Ishikawa (cell line): ENCODE data around the gene FSTL3.

ENCODE experiments used
- CEBPB ChIP-seq: IDR thresholded peaks from 2 replicates; pipeline ENCODE4 v1.6.1; 2012
- CREB1 ChIP-seq: IDR thresholded peaks from 2 replicates; pipeline ENCODE4 v1.6.1; 2012; ENCODE audit warnings: low read depth
- EGR1 ChIP-seq: IDR thresholded peaks from 2 replicates; pipeline ENCODE4 v1.6.1; 2012
- EP300 ChIP-seq: IDR thresholded peaks from 2 replicates; pipeline ENCODE4 v1.6.1; 2012; ENCODE audit warnings: borderline replicate concordance
- FOXM1 ChIP-seq: IDR thresholded peaks from 2 replicates; pipeline ENCODE4 v1.6.1; 2012; ENCODE audit warnings: low read depth, borderline replicate concordance
- NFIC ChIP-seq: IDR thresholded peaks from 2 replicates; pipeline ENCODE4 v1.6.1; 2012
- RAD21 ChIP-seq: IDR thresholded peaks from 2 replicates; pipeline ENCODE4 v1.6.1; 2012; ENCODE audit warnings: low read depth
- TAF1 ChIP-seq: IDR thresholded peaks from 2 replicates; pipeline ENCODE4 v1.6.1; 2012; ENCODE audit warnings: low read depth, mild to moderate bottlenecking
- TCF12 ChIP-seq: IDR thresholded peaks from 2 replicates; pipeline ENCODE4 v1.6.1; 2012; ENCODE audit warnings: low read depth
- TEAD4 ChIP-seq: IDR thresholded peaks from 2 replicates; pipeline ENCODE4 v1.6.1; 2012
- YY1 ChIP-seq: IDR thresholded peaks from 2 replicates; pipeline ENCODE4 v1.6.1; 2012; ENCODE audit warnings: low read depth
- ZBTB7A ChIP-seq: IDR thresholded peaks from 2 replicates; pipeline ENCODE4 v1.6.1; 2012; ENCODE audit warnings: low read depth
- TF ChIP-seq, protein P1 (sequence below): IDR thresholded peaks from 2 replicates; pipeline ENCODE4 v1.6.1; 2012
- TF ChIP-seq, protein P2 (sequence below): IDR thresholded peaks from 2 replicates; pipeline ENCODE4 v1.6.1; 2012; ENCODE audit warnings: low read depth, mild to moderate bottlenecking
- TF ChIP-seq, protein P3 (sequence below): IDR thresholded peaks from 2 replicates; pipeline ENCODE4 v1.6.1; 2012

Gene FSTL3

DNA sequence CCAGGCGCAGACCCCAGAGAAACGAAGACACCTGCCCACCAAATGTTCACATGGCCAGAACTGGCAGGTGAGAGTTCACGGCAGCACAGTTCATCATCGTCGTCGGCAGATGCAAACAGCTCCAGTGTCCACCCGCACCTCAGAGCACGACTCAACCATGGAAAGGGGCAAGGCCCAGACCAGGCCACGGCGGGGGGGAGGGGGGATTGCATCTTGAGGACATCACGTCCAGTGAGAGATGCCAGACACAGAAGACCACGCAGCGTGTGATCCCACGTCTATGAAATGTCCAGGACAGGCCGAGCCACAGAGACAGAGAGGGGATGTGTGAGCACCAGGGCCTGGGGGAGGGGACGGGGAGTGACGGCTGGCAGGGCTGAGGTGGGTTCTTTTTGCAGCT, 20.5 kb upstream of the FSTL3 start:
- TF ChIP-seq, protein P1, sequence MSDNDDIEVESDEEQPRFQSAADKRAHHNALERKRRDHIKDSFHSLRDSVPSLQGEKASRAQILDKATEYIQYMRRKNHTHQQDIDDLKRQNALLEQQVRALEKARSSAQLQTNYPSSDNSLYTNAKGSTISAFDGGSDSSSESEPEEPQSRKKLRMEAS, result no peak
- TF ChIP-seq YY1, result no peak
- TF ChIP-seq TAF1, result no peak

DNA sequence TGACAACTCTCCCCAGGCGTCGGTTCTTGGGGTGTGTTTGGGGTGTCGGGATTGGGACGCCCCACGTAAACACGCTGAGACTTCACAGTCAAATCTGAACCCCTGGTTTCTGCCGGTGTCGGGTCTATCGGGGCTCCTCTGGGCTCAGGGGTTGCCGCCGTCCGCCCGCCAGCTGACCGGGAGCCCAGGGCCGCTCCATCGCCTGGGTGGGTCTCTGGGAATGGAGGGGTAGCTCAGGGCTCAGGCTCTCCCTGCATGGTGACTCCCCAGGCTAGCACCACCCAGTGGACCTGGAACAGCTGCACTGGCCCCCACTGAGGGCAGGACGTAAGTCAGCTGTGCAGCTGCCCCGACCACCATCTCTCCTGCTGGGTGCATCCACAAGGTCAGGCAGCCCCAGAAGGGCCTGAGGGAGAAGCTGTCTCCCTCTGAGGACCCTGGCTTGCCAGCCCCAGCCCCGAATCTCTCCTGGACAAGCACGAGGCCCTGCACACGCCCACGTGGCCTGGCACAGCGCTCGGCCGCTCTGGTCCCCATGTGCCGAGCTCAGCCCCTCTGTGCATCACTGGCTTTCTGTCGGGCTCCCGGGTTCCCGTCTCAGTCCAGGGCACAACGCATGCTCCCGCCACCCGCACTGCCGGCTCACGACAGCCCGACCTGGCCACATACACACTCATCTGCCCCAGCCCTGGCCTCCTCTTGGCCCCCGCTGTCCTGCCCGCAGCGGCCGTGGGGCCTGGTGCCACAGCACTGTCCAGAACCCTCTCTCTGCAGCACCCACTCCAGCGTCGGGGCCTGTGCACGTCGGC, 19.2 kb upstream of the FSTL3 start:
- TF ChIP-seq ZBTB7A (no peak), TAF1 (no peak), EGR1 (no peak), RAD21 (no peak), TCF12 (no peak), EP300 (no peak), FOXM1 (no peak)

DNA sequence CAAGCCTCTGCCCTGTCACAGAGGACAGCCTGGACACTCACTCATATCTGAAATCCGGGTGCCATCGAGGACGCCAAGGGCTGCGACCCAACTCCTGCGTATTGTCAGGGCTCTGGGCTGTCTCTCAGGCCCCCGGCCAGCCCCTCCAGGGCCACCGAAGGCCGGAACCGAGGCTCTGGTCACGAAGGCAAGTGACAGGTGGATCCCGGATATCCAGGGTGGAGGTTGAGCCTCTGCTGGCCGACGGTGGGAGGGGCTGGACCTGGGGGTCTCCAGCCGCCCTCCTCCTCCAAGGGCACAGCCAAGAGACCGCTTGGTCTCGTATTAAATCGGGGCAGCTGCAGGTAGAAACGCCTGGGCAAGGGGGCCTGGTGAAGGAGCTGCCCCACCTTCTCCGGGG, 18.6 kb upstream of the FSTL3 start:
- TF ChIP-seq EP300 (no peak), CREB1 (no peak), TEAD4 (no peak), TAF1 (no peak), EGR1 (no peak), CEBPB (no peak), ZBTB7A (no peak), FOXM1 (no peak), RAD21 (no peak), YY1 (no peak), TCF12 (no peak)
- TF ChIP-seq, protein P2, sequence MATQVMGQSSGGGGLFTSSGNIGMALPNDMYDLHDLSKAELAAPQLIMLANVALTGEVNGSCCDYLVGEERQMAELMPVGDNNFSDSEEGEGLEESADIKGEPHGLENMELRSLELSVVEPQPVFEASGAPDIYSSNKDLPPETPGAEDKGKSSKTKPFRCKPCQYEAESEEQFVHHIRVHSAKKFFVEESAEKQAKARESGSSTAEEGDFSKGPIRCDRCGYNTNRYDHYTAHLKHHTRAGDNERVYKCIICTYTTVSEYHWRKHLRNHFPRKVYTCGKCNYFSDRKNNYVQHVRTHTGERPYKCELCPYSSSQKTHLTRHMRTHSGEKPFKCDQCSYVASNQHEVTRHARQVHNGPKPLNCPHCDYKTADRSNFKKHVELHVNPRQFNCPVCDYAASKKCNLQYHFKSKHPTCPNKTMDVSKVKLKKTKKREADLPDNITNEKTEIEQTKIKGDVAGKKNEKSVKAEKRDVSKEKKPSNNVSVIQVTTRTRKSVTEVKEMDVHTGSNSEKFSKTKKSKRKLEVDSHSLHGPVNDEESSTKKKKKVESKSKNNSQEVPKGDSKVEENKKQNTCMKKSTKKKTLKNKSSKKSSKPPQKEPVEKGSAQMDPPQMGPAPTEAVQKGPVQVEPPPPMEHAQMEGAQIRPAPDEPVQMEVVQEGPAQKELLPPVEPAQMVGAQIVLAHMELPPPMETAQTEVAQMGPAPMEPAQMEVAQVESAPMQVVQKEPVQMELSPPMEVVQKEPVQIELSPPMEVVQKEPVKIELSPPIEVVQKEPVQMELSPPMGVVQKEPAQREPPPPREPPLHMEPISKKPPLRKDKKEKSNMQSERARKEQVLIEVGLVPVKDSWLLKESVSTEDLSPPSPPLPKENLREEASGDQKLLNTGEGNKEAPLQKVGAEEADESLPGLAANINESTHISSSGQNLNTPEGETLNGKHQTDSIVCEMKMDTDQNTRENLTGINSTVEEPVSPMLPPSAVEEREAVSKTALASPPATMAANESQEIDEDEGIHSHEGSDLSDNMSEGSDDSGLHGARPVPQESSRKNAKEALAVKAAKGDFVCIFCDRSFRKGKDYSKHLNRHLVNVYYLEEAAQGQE, result no peak
- TF ChIP-seq, protein P3, sequence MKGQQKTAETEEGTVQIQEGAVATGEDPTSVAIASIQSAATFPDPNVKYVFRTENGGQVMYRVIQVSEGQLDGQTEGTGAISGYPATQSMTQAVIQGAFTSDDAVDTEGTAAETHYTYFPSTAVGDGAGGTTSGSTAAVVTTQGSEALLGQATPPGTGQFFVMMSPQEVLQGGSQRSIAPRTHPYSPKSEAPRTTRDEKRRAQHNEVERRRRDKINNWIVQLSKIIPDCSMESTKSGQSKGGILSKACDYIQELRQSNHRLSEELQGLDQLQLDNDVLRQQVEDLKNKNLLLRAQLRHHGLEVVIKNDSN, result no peak
- TF ChIP-seq, protein P1, result no peak

DNA sequence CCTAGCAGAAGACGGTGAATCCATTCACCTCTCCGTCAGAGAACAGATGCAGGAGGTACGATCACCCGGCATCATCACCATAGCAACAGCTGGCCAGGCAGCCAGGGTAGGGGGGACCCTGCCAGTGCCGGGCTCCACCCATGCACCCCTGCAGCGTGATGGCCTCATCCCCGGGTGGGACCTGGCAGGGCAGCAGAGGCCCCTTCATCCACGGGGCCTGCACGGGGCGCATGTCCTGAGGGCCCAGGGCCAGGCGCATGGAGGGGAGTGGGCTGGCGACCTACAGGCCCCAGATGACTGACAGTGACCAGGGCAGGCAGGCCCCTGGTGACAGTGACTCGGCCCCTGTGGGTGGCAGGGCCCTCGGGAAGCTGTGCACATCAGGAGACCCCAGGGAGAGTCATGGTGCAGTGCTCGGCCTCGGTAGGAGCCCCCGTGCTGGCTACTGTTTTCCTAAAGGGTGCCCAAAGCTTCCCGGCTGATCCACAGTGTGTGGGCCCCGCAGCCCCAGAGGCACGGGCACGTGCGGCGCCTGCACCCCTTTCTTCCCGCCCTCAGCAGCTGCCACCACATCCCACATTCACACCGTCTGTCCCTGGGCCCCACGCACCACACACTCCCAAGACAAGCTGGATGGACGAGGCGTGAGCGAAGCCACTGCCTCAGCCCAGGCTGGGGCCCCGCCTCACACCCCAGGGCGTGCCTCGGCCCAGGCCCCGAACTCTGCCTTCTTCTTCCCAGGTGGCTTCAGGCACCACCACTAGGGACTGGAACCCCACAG, 17.9 kb upstream of the FSTL3 start:
- no peak for TF ChIP-seq ZBTB7A
- no peak for TF ChIP-seq FOXM1
- TF ChIP-seq, protein P1, result no peak
- TF ChIP-seq NFIC, result no peak
- TF ChIP-seq TCF12, result no peak
- TF ChIP-seq TEAD4, result no peak
- no peak for TF ChIP-seq RAD21
- TF ChIP-seq CEBPB, result no peak
- TF ChIP-seq, protein P3, result no peak
- no peak for TF ChIP-seq EGR1
- no peak for TF ChIP-seq CREB1
- TF ChIP-seq, protein P2, result no peak
- no peak for TF ChIP-seq YY1
- no peak for TF ChIP-seq TAF1
- no peak for TF ChIP-seq EP300

DNA sequence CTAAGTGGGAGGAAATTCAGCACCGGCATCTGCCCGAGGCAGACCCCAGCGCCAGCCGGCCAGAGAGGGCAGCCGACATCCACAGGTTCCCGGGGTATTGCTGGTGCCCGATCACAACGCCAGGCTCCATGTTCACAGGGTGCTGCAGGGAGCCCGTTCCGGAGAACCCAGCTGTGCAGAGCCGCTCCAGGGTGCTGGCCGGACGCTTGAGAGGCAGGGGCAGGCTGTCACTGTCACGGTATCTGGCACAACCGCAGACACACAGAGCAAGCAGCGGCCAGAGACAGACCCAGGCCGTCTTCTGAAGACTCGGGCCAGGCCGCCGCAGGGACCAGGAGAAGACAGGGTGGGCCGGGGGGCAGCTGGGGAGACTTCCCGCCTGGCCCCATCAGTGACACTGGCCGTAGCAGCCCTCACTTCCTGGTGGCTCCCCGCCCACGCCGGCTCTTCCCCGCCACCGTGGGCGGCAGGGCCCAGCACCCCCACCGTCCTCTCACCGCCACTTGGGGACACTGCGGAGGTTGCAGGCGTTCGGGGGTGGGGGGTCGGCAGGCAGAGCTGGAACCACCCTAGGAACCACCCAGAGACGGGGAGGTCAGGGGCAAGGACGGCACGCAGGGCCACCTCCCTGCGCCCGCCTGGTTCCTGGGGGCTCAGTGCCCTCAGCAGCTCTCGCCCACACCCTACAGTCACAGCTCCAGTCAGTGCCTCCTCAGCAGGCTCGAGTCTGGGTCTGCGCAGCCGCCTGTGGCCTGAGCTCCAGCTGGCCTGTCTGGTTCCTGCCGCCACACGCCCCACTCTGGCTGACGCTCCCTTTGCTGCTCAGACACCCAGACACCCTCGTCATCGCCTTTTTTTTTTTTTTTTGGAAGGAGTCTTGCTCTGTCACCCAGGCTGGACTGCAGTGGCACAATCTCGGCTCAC, 17.0 kb upstream of the FSTL3 start:
- TF ChIP-seq ZBTB7A, result no peak
- TF ChIP-seq CREB1, result no peak
- TF ChIP-seq TEAD4, result no peak
- TF ChIP-seq, protein P1, result no peak
